ENCODE results near the gene TIPRL.

TIPRL gene

GRCh38 chr1:168223261-168223660 lies 44.5 kb downstream of the TIPRL start:
- TF ChIP-seq HDGF (IDR thresholded peaks at IDR 0.05; ENCODE audit: borderline replicate concordance) (no peak), ELF4 (IDR thresholded peaks at IDR 0.05) (no peak), LEF1 (IDR thresholded peaks at IDR 0.05; ENCODE audit: borderline replicate concordance) (no peak), SP1 (IDR thresholded peaks at IDR 0.05) (no peak), ARNT (IDR thresholded peaks at IDR 0.05) (no peak), FOXA1 (IDR thresholded peaks at IDR 0.05) (no peak), NFRKB (IDR thresholded peaks at IDR 0.05) (no peak), BHLHE40 (IDR thresholded peaks at IDR 0.05; ENCODE audit: borderline replicate concordance) (no peak), SUZ12 (IDR thresholded peaks at IDR 0.05) (no peak), L3MBTL2 (conservative IDR thresholded peaks at IDR 0.05) (no peak), FOXK2 (IDR thresholded peaks at IDR 0.05) (no peak), CTBP1 (IDR thresholded peaks at IDR 0.05; ENCODE audit: borderline replicate concordance) (no peak), TARDBP (IDR thresholded peaks at IDR 0.05) (no peak), ZNF384 (IDR thresholded peaks at IDR 0.05) (no peak)
- TF ChIP-seq, protein P1, sequence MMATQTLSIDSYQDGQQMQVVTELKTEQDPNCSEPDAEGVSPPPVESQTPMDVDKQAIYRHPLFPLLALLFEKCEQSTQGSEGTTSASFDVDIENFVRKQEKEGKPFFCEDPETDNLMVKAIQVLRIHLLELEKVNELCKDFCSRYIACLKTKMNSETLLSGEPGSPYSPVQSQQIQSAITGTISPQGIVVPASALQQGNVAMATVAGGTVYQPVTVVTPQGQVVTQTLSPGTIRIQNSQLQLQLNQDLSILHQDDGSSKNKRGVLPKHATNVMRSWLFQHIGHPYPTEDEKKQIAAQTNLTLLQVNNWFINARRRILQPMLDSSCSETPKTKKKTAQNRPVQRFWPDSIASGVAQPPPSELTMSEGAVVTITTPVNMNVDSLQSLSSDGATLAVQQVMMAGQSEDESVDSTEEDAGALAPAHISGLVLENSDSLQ (IDR thresholded peaks at IDR 0.05) = no peak
- ChIA-PET POLR2A (no interaction called here), CTCF (no interaction called here)
- DNase-seq (ENCODE audit: extremely low spot score) = no peak

GRCh38 chr1:168223681-168224540 lies 45.1 kb downstream of the TIPRL start:
- DNase-seq (ENCODE audit: extremely low spot score) = no peak
- ChIA-PET CTCF (no interaction called here), POLR2A (no interaction called here)
- TF ChIP-seq TARDBP (IDR thresholded peaks at IDR 0.05) (no peak), NFRKB (IDR thresholded peaks at IDR 0.05) (no peak), LEF1 (IDR thresholded peaks at IDR 0.05; ENCODE audit: borderline replicate concordance) (no peak), CTBP1 (IDR thresholded peaks at IDR 0.05; ENCODE audit: borderline replicate concordance) (no peak), ZNF384 (IDR thresholded peaks at IDR 0.05) (no peak), HDGF (IDR thresholded peaks at IDR 0.05; ENCODE audit: borderline replicate concordance) (no peak), FOXM1 (IDR thresholded peaks at IDR 0.05; ENCODE audit: borderline replicate concordance) (no peak), FOXA1 (IDR thresholded peaks at IDR 0.05) (no peak), SP1 (IDR thresholded peaks at IDR 0.05) (no peak), ELF4 (IDR thresholded peaks at IDR 0.05) (no peak), SUZ12 (IDR thresholded peaks at IDR 0.05) (no peak), L3MBTL2 (conservative IDR thresholded peaks at IDR 0.05) (no peak), BHLHE40 (IDR thresholded peaks at IDR 0.05; ENCODE audit: borderline replicate concordance) (no peak), ARNT (IDR thresholded peaks at IDR 0.05) (no peak), FOXK2 (IDR thresholded peaks at IDR 0.05) (no peak)
- TF ChIP-seq, protein P1 (IDR thresholded peaks at IDR 0.05) = no peak

- no peak for TF ChIP-seq CTBP1 (IDR thresholded peaks at IDR 0.05; ENCODE audit: borderline replicate concordance)
- no peak for TF ChIP-seq NFRKB (IDR thresholded peaks at IDR 0.05)
- no peak for TF ChIP-seq FOXA1 (IDR thresholded peaks at IDR 0.05)
- TF ChIP-seq HDGF (IDR thresholded peaks at IDR 0.05; ENCODE audit: borderline replicate concordance) = no peak
- no peak for TF ChIP-seq LEF1 (IDR thresholded peaks at IDR 0.05; ENCODE audit: borderline replicate concordance)
- no peak for TF ChIP-seq FOXM1 (IDR thresholded peaks at IDR 0.05; ENCODE audit: borderline replicate concordance)
- no peak for TF ChIP-seq ARNT (IDR thresholded peaks at IDR 0.05)
- POLR2A ChIA-PET = interaction anchor here (1.7 to 1.8 kb wide), 2 partner anchors 9 to 10 kb away, joined by 6 to 8 read pairs; no protein-coding TSS in a partner anchor
- no peak for DNase-seq (ENCODE audit: extremely low spot score)
- CTCF ChIA-PET = no interaction called here
Measured at GRCh38 chr1:168224991-168225390, 46.2 kb downstream of the TIPRL start.

DNA sequence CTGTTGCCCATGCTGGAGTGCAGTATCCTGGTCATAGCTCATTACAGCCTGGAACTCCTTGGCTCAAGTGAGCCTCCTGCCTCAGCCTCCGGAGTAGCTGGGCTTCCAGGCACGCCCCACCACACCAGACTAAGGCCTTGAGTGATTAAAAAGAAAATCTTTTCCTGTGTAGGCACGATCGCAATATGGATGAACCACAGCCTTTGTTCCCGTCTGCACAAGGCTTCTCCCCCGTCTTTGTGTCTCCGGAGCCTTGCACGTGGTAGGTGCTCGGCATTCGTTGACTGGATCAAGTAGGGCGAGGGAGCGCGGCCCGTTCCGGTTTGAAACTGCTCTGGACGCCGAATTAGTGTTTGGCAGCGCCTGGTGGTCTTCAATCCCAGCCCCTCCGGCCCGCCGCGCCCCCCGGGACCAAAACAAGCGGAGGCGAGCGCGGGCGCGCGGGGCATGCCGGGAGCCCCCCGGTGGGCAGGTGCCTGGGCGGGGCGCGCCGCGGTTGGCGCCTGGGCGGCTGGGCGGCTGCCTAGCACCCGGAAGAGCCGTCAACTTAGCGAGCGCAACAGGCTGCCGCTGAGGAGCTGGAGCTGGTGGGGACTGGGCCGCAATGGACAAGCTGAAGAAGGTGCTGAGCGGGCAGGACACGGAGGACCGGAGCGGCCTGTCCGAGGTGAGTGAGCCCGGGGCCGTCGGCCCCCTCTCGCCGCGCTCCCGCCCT lies 46.9 kb downstream of the TIPRL start, which contains the start of gene SFT2D2:
Gene SFT2D2 (plus strand): TSS at position 529 of the 715 bp plus-strand sequence. CDS start 76 bp downstream, at position 605.
- TF ChIP-seq TARDBP (IDR thresholded peaks at IDR 0.05) (no peak), FOXA1 (IDR thresholded peaks at IDR 0.05) (no peak), FOXM1 (IDR thresholded peaks at IDR 0.05; ENCODE audit: borderline replicate concordance) (peak; percentile 72; the same call in 1 of the 2 replicates), BHLHE40 (IDR thresholded peaks at IDR 0.05; ENCODE audit: borderline replicate concordance) (no peak), FOXK2 (IDR thresholded peaks at IDR 0.05) (no peak), ARNT (IDR thresholded peaks at IDR 0.05) (peak; percentile 21; the same call in 1 of the 2 replicates), ELF4 (IDR thresholded peaks at IDR 0.05) (peak; percentile 63), L3MBTL2 (conservative IDR thresholded peaks at IDR 0.05) (peak; percentile 100), LEF1 (IDR thresholded peaks at IDR 0.05; ENCODE audit: borderline replicate concordance) (peak; percentile 78)
- TF ChIP-seq, protein P1 (IDR thresholded peaks at IDR 0.05) = no peak
- CTCF ChIA-PET = interaction anchor here (0.8 to 1.7 kb wide), 3 partner anchors 10 to 80 kb away, joined by 3 to 11 read pairs (median 3); no protein-coding TSS in a partner anchor
- POLR2A ChIA-PET = interaction anchor here (0.8 to 1.8 kb wide), 7 partner anchors 8 to 144 kb away, joined by 3 to 8 read pairs (median 4); no protein-coding TSS in a partner anchor
- peak; percentile 92 for DNase-seq (ENCODE audit: extremely low spot score)

DNA sequence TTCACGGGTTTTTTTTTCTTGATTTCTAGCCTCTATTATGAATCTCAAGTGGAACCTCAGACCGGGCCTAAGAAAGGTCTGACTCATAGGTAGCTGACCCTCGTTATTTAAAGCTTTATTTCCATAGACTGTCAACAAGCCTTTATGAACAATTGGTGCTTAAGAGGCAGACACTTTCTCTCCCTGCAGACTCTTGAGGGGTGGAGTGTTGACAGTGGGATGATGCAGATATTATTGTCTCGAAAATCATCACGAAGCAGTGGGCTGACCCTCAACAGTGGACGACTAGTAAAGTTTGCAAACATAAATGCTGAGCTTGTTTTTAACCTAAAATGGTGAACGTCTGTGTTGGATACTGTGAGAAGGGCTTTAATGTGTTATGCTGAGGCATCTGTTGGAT lies 48.9 kb downstream of the TIPRL start:
- TF ChIP-seq CTBP1 (IDR thresholded peaks at IDR 0.05; ENCODE audit: borderline replicate concordance) = no peak
- TF ChIP-seq SUZ12 (IDR thresholded peaks at IDR 0.05) = no peak
- no peak for TF ChIP-seq FOXA1 (IDR thresholded peaks at IDR 0.05)
- no peak for TF ChIP-seq NFRKB (IDR thresholded peaks at IDR 0.05)
- TF ChIP-seq, protein P1 (IDR thresholded peaks at IDR 0.05) = no peak
- TF ChIP-seq ARNT (IDR thresholded peaks at IDR 0.05) = no peak
- TF ChIP-seq LEF1 (IDR thresholded peaks at IDR 0.05; ENCODE audit: borderline replicate concordance) = no peak
- no peak for TF ChIP-seq HDGF (IDR thresholded peaks at IDR 0.05; ENCODE audit: borderline replicate concordance)
- no peak for TF ChIP-seq L3MBTL2 (conservative IDR thresholded peaks at IDR 0.05)
- no peak for TF ChIP-seq ZNF384 (IDR thresholded peaks at IDR 0.05)
- no peak for TF ChIP-seq BHLHE40 (IDR thresholded peaks at IDR 0.05; ENCODE audit: borderline replicate concordance)
- no peak for TF ChIP-seq ELF4 (IDR thresholded peaks at IDR 0.05)
- TF ChIP-seq FOXK2 (IDR thresholded peaks at IDR 0.05) = no peak
- no peak for TF ChIP-seq TARDBP (IDR thresholded peaks at IDR 0.05)
- no peak for TF ChIP-seq SP1 (IDR thresholded peaks at IDR 0.05)
- TF ChIP-seq FOXM1 (IDR thresholded peaks at IDR 0.05; ENCODE audit: borderline replicate concordance) = no peak
- ChIA-PET POLR2A (no interaction called here), CTCF (interaction anchor here (0.6 kb wide), 1 partner anchor 82 kb away, joined by 3 read pairs; no protein-coding TSS in a partner anchor)
- DNase-seq (ENCODE audit: extremely low spot score) = no peak

Data from HEK293T (cell line).